Subcutaneous adipose tissue (tissue), 4 donors: ENCODE results near the gene COPG1. TPM values are rescaled to one million over a fixed set of nuclear protein-coding genes. Genes with fewer than 3 reads are reported as not detected.

Experiments
- total RNA-seq, 4 donors: library from RNA; depleted of rRNA; stranded (reverse); fragments of >200 nt; gene quantifications; one replicate each; pipeline ENCODE4 v1.1.0, GENCODE V29; 2016
- TF ChIP-seq, protein P1 (sequence below): fragments of 450-650 bp; IDR thresholded peaks from one replicate; pipeline ENCODE4 v1.5.1; 2016; ENCODE audit warnings: low read depth, mild to moderate bottlenecking, control low read depth, antibody characterized with exemption, moderate library complexity

The COPG1 gene
- total RNA-seq, 4 donors from 2014 or later = 81.9 to 105 (median 91.8) TPM

DNA sequence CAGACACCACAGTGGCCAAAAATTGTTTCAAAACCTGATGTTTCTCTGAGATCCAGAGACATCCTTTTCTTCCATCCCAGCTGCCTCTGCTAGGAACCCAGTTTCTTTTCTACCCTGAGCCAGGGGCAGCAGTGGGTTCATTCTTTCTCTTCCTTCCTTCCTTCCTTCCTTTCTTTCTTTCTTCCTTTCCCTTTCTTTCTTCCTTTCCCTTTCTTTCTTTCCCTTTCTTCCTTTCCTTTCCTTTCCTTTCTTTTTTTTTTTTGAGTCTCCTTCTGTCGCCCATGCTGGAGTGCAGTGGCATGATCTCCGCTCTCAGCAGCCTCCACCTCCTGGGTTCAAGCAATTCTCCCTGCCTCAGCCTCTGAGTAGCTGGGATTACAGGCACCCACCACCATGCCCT, 30.7 kb upstream of the COPG1 start:
- TF ChIP-seq, protein P1, sequence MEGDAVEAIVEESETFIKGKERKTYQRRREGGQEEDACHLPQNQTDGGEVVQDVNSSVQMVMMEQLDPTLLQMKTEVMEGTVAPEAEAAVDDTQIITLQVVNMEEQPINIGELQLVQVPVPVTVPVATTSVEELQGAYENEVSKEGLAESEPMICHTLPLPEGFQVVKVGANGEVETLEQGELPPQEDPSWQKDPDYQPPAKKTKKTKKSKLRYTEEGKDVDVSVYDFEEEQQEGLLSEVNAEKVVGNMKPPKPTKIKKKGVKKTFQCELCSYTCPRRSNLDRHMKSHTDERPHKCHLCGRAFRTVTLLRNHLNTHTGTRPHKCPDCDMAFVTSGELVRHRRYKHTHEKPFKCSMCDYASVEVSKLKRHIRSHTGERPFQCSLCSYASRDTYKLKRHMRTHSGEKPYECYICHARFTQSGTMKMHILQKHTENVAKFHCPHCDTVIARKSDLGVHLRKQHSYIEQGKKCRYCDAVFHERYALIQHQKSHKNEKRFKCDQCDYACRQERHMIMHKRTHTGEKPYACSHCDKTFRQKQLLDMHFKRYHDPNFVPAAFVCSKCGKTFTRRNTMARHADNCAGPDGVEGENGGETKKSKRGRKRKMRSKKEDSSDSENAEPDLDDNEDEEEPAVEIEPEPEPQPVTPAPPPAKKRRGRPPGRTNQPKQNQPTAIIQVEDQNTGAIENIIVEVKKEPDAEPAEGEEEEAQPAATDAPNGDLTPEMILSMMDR = no peak

DNA sequence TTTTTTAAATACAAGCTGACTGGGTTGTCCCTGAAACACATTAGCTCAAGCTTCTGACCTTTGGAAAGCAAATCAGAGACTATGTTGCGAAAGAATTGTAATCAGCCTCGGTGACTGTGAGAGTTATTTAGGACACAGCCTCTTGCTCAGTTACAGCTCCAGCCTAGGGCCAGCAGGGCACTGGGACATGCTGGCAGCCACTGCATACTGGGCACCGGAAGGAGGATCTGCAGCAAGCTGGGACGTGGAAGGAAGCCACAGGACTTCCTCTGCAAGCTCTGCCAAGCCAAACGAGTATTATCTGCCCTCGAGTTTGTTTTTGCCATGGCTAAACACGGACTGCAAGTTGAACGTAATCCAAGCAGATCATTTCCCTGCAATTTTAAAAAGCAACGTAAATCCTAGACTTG, 24.4 kb upstream of the COPG1 start:
- TF ChIP-seq, protein P1 = no peak

DNA sequence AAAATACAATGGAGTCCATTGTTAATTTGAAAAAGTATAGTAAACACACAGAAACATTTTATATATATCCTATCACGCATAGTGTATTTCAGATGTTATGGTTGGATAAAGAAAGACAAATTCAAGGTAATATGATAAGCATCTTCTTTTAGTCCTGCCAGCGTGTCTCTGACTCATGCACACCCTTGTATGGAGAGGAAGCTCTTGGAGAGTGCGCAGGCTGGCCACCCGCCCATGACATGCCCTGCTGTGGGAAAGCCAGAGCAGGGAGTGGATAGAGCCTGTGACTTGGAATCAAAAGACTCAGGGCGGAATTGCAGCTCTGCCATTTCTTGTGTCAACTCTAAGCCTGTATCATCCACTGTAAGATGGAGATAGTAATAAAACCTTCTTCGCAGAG, 23.0 kb upstream of the COPG1 start:
- TF ChIP-seq, protein P1 = no peak

DNA sequence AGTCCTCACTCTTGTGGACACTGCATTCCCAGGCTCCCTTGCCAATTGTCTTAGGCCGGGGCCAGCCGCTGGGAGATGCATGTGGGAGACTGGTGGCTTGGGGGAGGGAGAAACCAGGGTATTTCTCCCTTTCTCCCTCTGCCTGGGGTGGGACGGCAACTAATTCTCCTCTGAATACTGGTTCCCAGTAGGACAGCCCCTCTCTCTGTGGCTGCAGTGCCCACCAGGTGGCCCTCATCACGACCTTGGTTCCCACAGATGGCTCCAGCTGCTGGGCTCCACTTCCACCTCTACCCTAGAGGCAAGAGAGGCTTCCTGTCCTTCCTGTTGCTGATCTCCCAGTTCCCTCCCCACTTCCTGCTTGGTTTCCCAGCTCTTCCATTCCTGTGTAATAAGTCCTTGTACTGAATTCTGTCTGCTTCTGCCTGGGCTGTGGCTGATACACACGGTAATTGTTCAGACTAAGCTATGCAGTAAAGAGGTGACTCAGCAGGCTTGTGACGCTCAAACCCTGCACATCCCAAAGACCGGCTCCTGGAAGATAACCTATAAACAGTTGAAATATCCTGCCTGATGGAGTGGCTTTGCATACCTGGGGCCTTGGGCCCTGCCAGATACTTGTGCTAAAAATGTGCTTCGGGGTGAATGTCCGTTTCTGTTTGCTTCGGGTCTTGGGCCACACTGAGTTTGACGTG, 20.4 kb upstream of the COPG1 start:
- TF ChIP-seq, protein P1 = no peak

DNA sequence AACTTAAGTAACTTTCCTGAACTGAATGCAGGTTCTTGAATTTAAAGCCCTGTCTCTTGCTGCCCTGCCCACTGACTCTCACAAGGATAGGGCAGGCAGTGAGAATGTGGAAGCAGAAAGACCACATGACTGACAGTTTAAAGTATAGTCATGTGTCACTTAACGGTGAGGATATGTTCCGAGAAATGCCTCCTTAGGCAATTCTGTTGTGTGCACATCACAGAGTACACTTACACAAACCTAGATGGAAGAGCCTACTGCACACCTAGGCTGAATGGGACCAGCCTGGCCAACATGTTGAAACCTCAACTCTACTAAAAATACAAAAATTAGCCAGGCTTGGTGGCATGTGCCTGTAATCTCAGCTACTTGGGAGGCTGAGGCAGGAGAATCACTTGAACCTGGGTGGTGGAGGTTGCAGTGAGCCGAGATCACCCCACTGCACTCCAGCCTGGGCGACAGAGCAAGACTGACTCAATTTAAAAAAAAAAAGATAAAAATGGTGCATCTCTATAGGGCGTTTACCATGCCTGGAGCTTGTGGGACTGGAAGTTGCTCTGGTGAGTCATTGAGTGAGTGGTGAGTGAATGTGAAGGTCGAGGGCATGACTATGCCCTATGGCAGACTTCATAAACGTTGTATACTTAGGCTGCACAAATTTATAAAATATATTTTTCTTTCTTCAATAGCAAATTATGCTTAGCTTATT, 18.9 kb upstream of the COPG1 start:
- TF ChIP-seq, protein P1 = no peak

DNA sequence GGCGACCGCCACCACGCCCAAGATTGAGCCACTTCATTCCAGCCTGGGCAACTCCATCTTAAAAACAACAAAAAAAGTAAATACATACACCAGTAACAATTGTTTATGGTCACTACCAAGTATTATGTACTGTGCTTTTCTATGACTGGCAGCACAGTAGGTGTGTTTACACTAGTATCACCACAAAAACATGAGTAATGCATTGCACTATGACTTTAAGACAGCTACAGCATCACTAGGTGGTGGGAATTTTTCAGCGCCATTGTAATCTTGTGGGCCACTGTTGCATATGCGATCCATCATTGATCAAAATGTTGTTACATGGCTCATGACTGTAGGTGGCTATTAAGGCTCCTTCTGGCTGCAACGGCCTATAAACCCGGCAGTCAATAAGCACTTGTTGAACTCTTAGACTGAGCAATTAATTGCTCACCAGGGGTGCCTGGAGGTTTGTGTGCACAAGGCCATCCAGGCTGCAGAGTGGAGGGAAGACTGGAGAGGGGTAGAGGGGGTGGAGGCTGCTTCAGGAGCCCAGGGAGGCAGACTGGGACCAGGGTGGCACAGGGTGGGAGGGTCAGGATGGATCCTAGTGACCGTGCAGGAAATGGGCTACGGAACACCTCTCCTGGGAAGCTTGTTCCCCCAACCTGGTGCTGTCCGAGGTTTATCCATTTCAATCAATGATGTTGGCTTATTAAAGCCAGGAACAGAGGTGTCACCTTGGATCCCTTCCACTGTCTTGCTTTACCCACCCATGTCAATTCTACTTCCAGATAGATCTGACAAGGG, 17.9 kb upstream of the COPG1 start:
- TF ChIP-seq, protein P1 = no peak

DNA sequence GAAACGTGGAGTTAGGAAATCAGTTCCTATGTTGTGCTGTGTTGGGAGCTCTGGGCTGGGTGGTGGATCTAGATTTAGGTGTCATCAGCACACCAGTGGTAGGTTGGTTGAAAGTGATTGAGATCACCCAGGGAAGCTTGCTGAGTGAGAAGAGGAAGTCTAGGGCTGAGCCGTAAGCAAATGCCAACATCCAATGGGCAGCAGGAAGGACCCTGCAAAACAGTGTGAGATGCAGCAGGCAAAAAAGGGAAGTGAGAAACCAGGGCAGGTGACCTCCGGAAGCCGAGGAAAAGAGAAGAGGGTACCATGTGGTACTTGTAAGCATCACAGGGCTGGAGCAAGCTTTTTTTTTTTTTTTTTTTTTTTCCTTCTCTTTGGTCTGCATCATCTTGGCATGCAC, 15.9 kb upstream of the COPG1 start:
- TF ChIP-seq, protein P1 = no peak
